T-cell (primary cell): ENCODE measurements around the gene CENPT. TPM values are rescaled to one million over a fixed set of nuclear protein-coding genes. Genes with fewer than 3 reads are reported as not detected.

Experiments
- ATAC-seq, 4 experiments: fragments of 200-7000 bp in 3 of 4; fragments of 150-1000 bp in 1 of 4; cut with Tn5 transposase; replicated peaks in 1 of 4; 1 replicate in 3 of 4; 2 replicates in 1 of 4; pipeline ENCODE4 v1.10.0; 2021; ENCODE audit warnings: moderate library complexity in 3 of 4, mild to moderate bottlenecking in 2 of 4, moderate number of reproducible peaks in 1 of 4
- CTCF ChIA-PET, 2 donors: fragments of 300-600 bp; sonication (Branson Sonifier 250); formaldehyde crosslinking; loops; one replicate each; lab custom pipeline; 2022; ENCODE audit warnings: antibody characterized with exemption in 2 of 2; lab: Charles Lee
- POLR2A ChIA-PET, 2 donors: fragments of 300-600 bp; sonication (Branson Sonifier 250); formaldehyde crosslinking; loops; one replicate each; lab custom pipeline; 2022; ENCODE audit warnings: antibody characterized with exemption in 2 of 2; lab: Charles Lee
- DNase-seq, 35 experiments: peaks; one replicate each; pipeline versions ENCODE4 v3.0.0 to v3.0.0-alpha.2; 2013 to 2023
- H3K27ac ChIP-seq: one replicate; pipeline ENCODE4 v1.5.1; 2013; ENCODE audit warnings: low read length
- H3K27me3 ChIP-seq, 2 experiments: replicated peaks in 1 of 2; 1 replicate in 1 of 2; 2 replicates in 1 of 2; pipeline versions ENCODE4 v1.6.1 to v1.7.0; 2013; ENCODE audit warnings: low read length in 1 of 2, mixed read lengths in 1 of 2; ENCODE audit not compliant: control insufficient read depth in 2 of 2, insufficient read depth in 2 of 2; ENCODE audit errors: extremely low read depth in 1 of 2
- H3K36me3 ChIP-seq, 2 donors: 1 replicate in 1 of 2; 2 replicates in 1 of 2; pipeline versions ENCODE4 v1.6.1 to v1.7.0; 2013; ENCODE audit warnings: low read length in 1 of 2; ENCODE audit not compliant: control insufficient read depth in 2 of 2, insufficient read depth in 1 of 2; ENCODE audit errors: extremely low read depth in 1 of 2
- H3K4me1 ChIP-seq, 2 experiments: 1 replicate in 1 of 2; 2 replicates in 1 of 2; pipeline versions ENCODE4 v1.6.1 to v1.7.0; 2013; ENCODE audit warnings: low read length in 2 of 2, mixed read lengths in 1 of 2; ENCODE audit not compliant: insufficient read depth in 2 of 2, control insufficient read depth in 1 of 2; ENCODE audit errors: extremely low read depth in 1 of 2
- H3K4me3 ChIP-seq, 2 donors: 1 replicate in 1 of 2; 2 replicates in 1 of 2; pipeline versions ENCODE4 v1.5.1 to v1.7.0; 2013; ENCODE audit warnings: mild to moderate bottlenecking in 2 of 2, low read length in 1 of 2, moderate library complexity in 1 of 2; ENCODE audit not compliant: control insufficient read depth in 1 of 2; ENCODE audit errors: extremely low read depth in 1 of 2
- H3K9me3 ChIP-seq: 2 replicates; pipeline ENCODE4 v1.7.0; 2013
- H3K27ac Mint-ChIP-seq, 2 donors: one replicate each; pipeline ENCODE4 v1.8.0; 2020 to 2021; ENCODE audit warnings: mild to moderate bottlenecking in 2 of 2, mixed read lengths in 2 of 2
- H3K27me3 Mint-ChIP-seq, 2 donors: one replicate each; pipeline ENCODE4 v1.8.0; 2021 to 2022; ENCODE audit warnings: mixed read lengths in 2 of 2
- H3K36me3 Mint-ChIP-seq: one replicate; pipeline ENCODE4 v1.8.0; 2021; ENCODE audit warnings: mixed read lengths
- H3K4me1 Mint-ChIP-seq, 3 donors: one replicate each; pipeline ENCODE4 v1.8.0; 2020 to 2022; ENCODE audit warnings: mixed read lengths in 3 of 3, mild to moderate bottlenecking in 1 of 3
- H3K4me3 Mint-ChIP-seq, 3 donors: one replicate each; pipeline ENCODE4 v1.8.0; 2020 to 2022; ENCODE audit warnings: mild to moderate bottlenecking in 3 of 3, mixed read lengths in 3 of 3, moderate library complexity in 3 of 3
- H3K9me3 Mint-ChIP-seq, 3 donors: one replicate each; pipeline ENCODE4 v1.8.0; 2020 to 2022; ENCODE audit warnings: mixed read lengths in 3 of 3
- WGBS: methylation state at CpG from one replicate; pipeline ENCODE4 v1.1.5; 2013; ENCODE audit warnings: missing lambda C conversion rate; ENCODE audit not compliant: insufficient coverage; 5-methylcytosine and 5-hydroxymethylcytosine counted together
- total RNA-seq, 35 experiments: library from RNA in 6 of 35; stranded (reverse) in 6 of 35; fragments of 120-200 nt in 1 of 35; gene quantifications; one replicate each; pipeline versions ENCODE4 v1.2.1 to v1.2.4 and lab custom pipeline; 2013 to 2026

The CENPT gene
- 100 to 1,000 TPM in 3 of 5 donors, 10 to 100 TPM in 2; 85.0 to 117 (median 111) TPM for total RNA-seq
- 40.7 TPM for total RNA-seq (2013)
- 21.2 to 112 (median 72.2) reads per million in 29 experiments for total RNA-seq (lab: John Stamatoyannopoulos, UW)

- H3K4me3 ChIP-seq: peak within 1 kb of the TSS; percentile 77 to 86
- CTCF ChIA-PET: interaction anchor here in 1 of 2 donors (1.4 kb wide), 1 partner anchor 41 kb away, joined by 5 read pairs; the partner anchor contains the start of genes RANBP10 and TSNAXIP1
- Mint-ChIP-seq H3K27ac (peak within 1 kb of the TSS; percentile 90 to 92), H3K4me1 (peaks cover 45 to 51% (median 50%) of the 10 kb centered on the region in 3 donors), H3K27me3 (no peaks in the 10 kb centered on the region), H3K9me3 (no peaks in the 10 kb centered on the region), H3K36me3 (no peaks in the 10 kb centered on the region), H3K4me3 (peak within 1 kb of the TSS; percentile 84 to 97 (median 85))
- ATAC-seq: peak; percentile 47 to 55 (median 52)
- peak in 3 of 35 experiments; percentile 37 to 68 (median 65) for DNase-seq
- no peaks in the 10 kb centered on the region for H3K27me3 ChIP-seq
- peak within 1 kb of the TSS; percentile 67 for H3K27ac ChIP-seq
- WGBS: under 1% methylated on average over 35 of the region's 62 CpGs
- peaks cover 36 to 63% of the 10 kb centered on the region in 2 experiments for H3K4me1 ChIP-seq
- POLR2A ChIA-PET: no interaction called here
- H3K36me3 ChIP-seq: peaks cover 2 to 6% of the 10 kb centered on the region in 2 donors
- no peaks in the 10 kb centered on the region for H3K9me3 ChIP-seq
Measured at GRCh38 chr16:67847064-67847861, at the start of gene CENPT. Gene CENPT, minus strand, starts transcription at chr16:67847693. Its CDS starts 13,834 bp downstream, at chr16:67833859.

- Mint-ChIP-seq H3K27me3 (no peaks in the 10 kb centered on the region), H3K27ac (no peak overlapping the region), H3K36me3 (peaks cover 4% of the 10 kb centered on the region), H3K9me3 (no peaks in the 10 kb centered on the region), H3K4me1 (peaks cover 53 to 67% (median 58%) of the 10 kb centered on the region in 3 donors), H3K4me3 (no peak overlapping the region)
- Histone ChIP-seq H3K9me3 (no peaks in the 10 kb centered on the region), H3K27me3 (no peaks in the 10 kb centered on the region), H3K27ac (no peak overlapping the region), H3K36me3 (peaks cover 4 to 11% of the 10 kb centered on the region in 2 donors), H3K4me1 (peaks cover 14 to 27% of the 10 kb centered on the region in 2 experiments), H3K4me3 (no peak overlapping the region)
- ChIA-PET POLR2A (interaction anchor here in 1 of 2 donors (0.6 kb wide), 1 partner anchor 42 kb away, joined by 7 read pairs; no protein-coding TSS in a partner anchor), CTCF (interaction anchor here in 1 of 2 donors (0.6 to 1.5 kb wide), 4 partner anchors 11 to 449 kb away, joined by 3 to 4 read pairs (median 3); partner anchors contain the start of gene CTRL)
- WGBS: 100% methylated on average over 1 of the region's 3 CpGs
- DNase-seq (no peak), ATAC-seq (no peak)
Measured at GRCh38 chr16:67897231-67897630, 49.7 kb upstream of the CENPT start.

- CTCF ChIA-PET: interaction anchor here in 1 of 2 donors (1.0 to 1.3 kb wide), 2 partner anchors 10 to 78 kb away, joined by 4 to 6 read pairs; no protein-coding TSS in a partner anchor
- DNase-seq: peak in 5 of 35 experiments; percentile 2 to 31 (median 11)
- H3K36me3 Mint-ChIP-seq: peaks cover 4% of the 10 kb centered on the region
- Histone ChIP-seq H3K4me3 (peak overlapping the region; percentile 87 to 95), H3K4me1 (peaks cover 14 to 27% of the 10 kb centered on the region in 2 experiments), H3K27me3 (no peaks in the 10 kb centered on the region), H3K27ac (peak overlapping the region; percentile 85), H3K9me3 (no peaks in the 10 kb centered on the region), H3K36me3 (peaks cover 0 to 3% of the 10 kb centered on the region in 2 donors)
- POLR2A ChIA-PET: interaction anchor here (0.6 to 1.2 kb wide), 2 partner anchors 77 to 87 kb away, joined by 3 to 10 read pairs; no protein-coding TSS in a partner anchor
- no peaks in the 10 kb centered on the region for H3K9me3 Mint-ChIP-seq
- H3K4me3 Mint-ChIP-seq: peak overlapping the region; percentile 90 to 96 (median 95)
- peak overlapping the region; percentile 86 to 91 for H3K27ac Mint-ChIP-seq
- 35% methylated on average over 8 of the region's 14 CpGs for WGBS
- peaks cover 40 to 55% (median 49%) of the 10 kb centered on the region in 3 donors for H3K4me1 Mint-ChIP-seq
- H3K27me3 Mint-ChIP-seq: no peaks in the 10 kb centered on the region
- ATAC-seq: no peak
Measured at GRCh38 chr16:67893743-67894399, 46.4 kb upstream of the CENPT start.

GRCh38 chr16:67892899-67893742, 45.6 kb upstream of the CENPT start, which contains the start of gene PSKH1:
Gene PSKH1, plus strand, starts transcription at chr16:67893254. Its CDS starts 15,496 bp downstream, at chr16:67908750.
- H3K9me3 Mint-ChIP-seq: no peaks in the 10 kb centered on the region
- Histone ChIP-seq H3K27ac (peak within 1 kb of the TSS; percentile 85), H3K9me3 (no peaks in the 10 kb centered on the region), H3K4me1 (peaks cover 14 to 27% of the 10 kb centered on the region in 2 experiments), H3K27me3 (no peaks in the 10 kb centered on the region), H3K36me3 (peaks cover 0 to 3% of the 10 kb centered on the region in 2 donors), H3K4me3 (peak within 1 kb of the TSS; percentile 87 to 95)
- H3K4me3 Mint-ChIP-seq: peak within 1 kb of the TSS; percentile 90 to 96 (median 95)
- ChIA-PET CTCF (interaction anchor here in 1 of 2 donors (0.6 to 1.3 kb wide), 3 partner anchors 9 to 148 kb away, joined by 3 to 6 read pairs (median 4); no protein-coding TSS in a partner anchor), POLR2A (interaction anchor here in 1 of 2 donors (0.6 to 1.2 kb wide), 3 partner anchors 43 to 86 kb away, joined by 8 to 10 read pairs (median 9); no protein-coding TSS in a partner anchor)
- peak within 1 kb of the TSS; percentile 87 to 91 for H3K27ac Mint-ChIP-seq
- H3K36me3 Mint-ChIP-seq: peaks cover 4% of the 10 kb centered on the region
- WGBS: under 1% methylated on average over 88 of the region's 90 CpGs
- peaks cover 40 to 50% (median 45%) of the 10 kb centered on the region in 3 donors for H3K4me1 Mint-ChIP-seq
- peak; percentile 79 to 96 (median 91) for DNase-seq
- peak; percentile 97 to 98 (median 98) for ATAC-seq
- H3K27me3 Mint-ChIP-seq: no peaks in the 10 kb centered on the region

GRCh38 chr16:67892375-67892774, 44.9 kb upstream of the CENPT start:
- Histone ChIP-seq H3K27me3 (no peaks in the 10 kb centered on the region), H3K9me3 (no peaks in the 10 kb centered on the region), H3K4me1 (peaks cover 14 to 27% of the 10 kb centered on the region in 2 experiments), H3K27ac (peak overlapping the region; percentile 30), H3K4me3 (peak overlapping the region in 1 of 2 donors; percentile 95), H3K36me3 (peaks cover 0 to 3% of the 10 kb centered on the region in 2 donors)
- Mint-ChIP-seq H3K4me1 (peaks cover 36 to 47% (median 42%) of the 10 kb centered on the region in 3 donors), H3K27ac (peak overlapping the region; percentile 86 to 87), H3K27me3 (no peaks in the 10 kb centered on the region), H3K36me3 (peaks cover 4% of the 10 kb centered on the region), H3K4me3 (peak overlapping the region; percentile 81 to 96 (median 95)), H3K9me3 (no peaks in the 10 kb centered on the region)
- ChIA-PET POLR2A (interaction anchor here in 1 of 2 donors (0.6 kb wide), 1 partner anchor 46 kb away, joined by 9 read pairs; no protein-coding TSS in a partner anchor), CTCF (interaction anchor here in 1 of 2 donors (0.6 to 0.7 kb wide), 2 partner anchors 89 to 375 kb away, joined by 3 to 5 read pairs; no protein-coding TSS in a partner anchor)
- DNase-seq (no peak), ATAC-seq (no peak)
- no CpG with 5 or more reads among the region's 5 CpGs for WGBS
